ENCODE measurements around the gene SIX4. TPM values are rescaled to one million over a fixed set of nuclear protein-coding genes. Genes with fewer than 3 reads are reported as not detected.

Gene SIX4
- total and polyA plus RNA-seq, 2 donors (not counting 1 experiment from before 2014, with no cell fraction given), result not detected

GRCh38 chr14:60756847-60757246 lies 32.7 kb upstream of the SIX4 start:
- Histone ChIP-seq H3K9me3 (ENCODE audit: control extremely low read depth in 1 of 3, control insufficient read depth in 2 of 3, insufficient read depth in 1 of 3, low read length in 2 of 3) (no peaks in the 10 kb centered on the region), H3K4me2 (replicated peaks; ENCODE audit: low read depth, low read length, poor library complexity, severe bottlenecking) (no peak overlapping the region), H3K36me3 (replicated peaks in 1 of 2; ENCODE audit: control extremely low read depth in 1 of 2, control insufficient read depth in 1 of 2, extremely low read depth in 1 of 2, insufficient read depth in 2 of 2, low read length in 1 of 2) (no peaks in the 10 kb centered on the region), H3K27me3 (replicated peaks in 1 of 4; ENCODE audit: control extremely low read depth in 1 of 4, control insufficient read depth in 3 of 4, insufficient read depth in 4 of 4, low read length in 3 of 4) (no peaks in the 10 kb centered on the region), H3K27ac (ENCODE audit: low read length in 2 of 2) (no peak overlapping the region), H3K4me1 (ENCODE audit: control insufficient read depth in 2 of 2, insufficient read depth in 2 of 2, low read length in 2 of 2) (peaks cover 28 to 31% of the 10 kb centered on the region in 2 donors), H3K4me3 (ENCODE audit: control extremely low read depth in 1 of 5, extremely low read depth in 1 of 5, insufficient read depth in 1 of 5, low read depth in 2 of 5, low read length in 4 of 5) (no peak overlapping the region), H2AFZ (ENCODE audit: insufficient read depth, low read depth, low read length, poor library complexity, severe bottlenecking) (no peak overlapping the region), H4K20me1 (ENCODE audit: control insufficient read depth, insufficient read depth, low read length, poor library complexity, severe bottlenecking) (peaks cover 38% of the 10 kb centered on the region), H3K9ac (ENCODE audit: low read length) (no peak overlapping the region), H3K79me2 (ENCODE audit: control insufficient read depth, insufficient read depth, low read length) (peaks cover 65% of the 10 kb centered on the region)
- Mint-ChIP-seq H3K27ac (no peak overlapping the region), H3K9me3 (ENCODE audit: insufficient read depth) (no peaks in the 10 kb centered on the region), H3K27me3 (no peaks in the 10 kb centered on the region), H3K4me3 (no peak overlapping the region), H3K4me1 (peaks cover 38% of the 10 kb centered on the region)
- no peak for DNase-seq
- TF ChIP-seq CTCF (IDR thresholded peaks at IDR 0.05) (no peak), EZH2 (IDR thresholded peaks at IDR 0.05; ENCODE audit: borderline replicate concordance, insufficient read depth, low read depth, low read length, poor library complexity, severe bottlenecking) (no peak)
- intact Hi-C loops (cut with micrococcal nuclease), result loop anchor here (10.0 kb wide), 1 partner anchor 88 kb away; no protein-coding TSS in a partner anchor
- ChIA-PET CTCF (interaction anchor here (1.4 kb wide), 1 partner anchor 29 kb away, joined by 4 read pairs; no protein-coding TSS in a partner anchor), POLR2A (no interaction called here)
- no peak for ATAC-seq (ENCODE audit: low read depth)
- WGBS (ENCODE audit: insufficient coverage), result no CpG with 5 or more reads among the region's 1 CpG

- H3K4me2 ChIP-seq (replicated peaks; ENCODE audit: low read depth, low read length, poor library complexity, severe bottlenecking), result peak overlapping the region; percentile 45
- peaks cover 34% of the 10 kb centered on the region for H4K20me1 ChIP-seq (ENCODE audit: control insufficient read depth, insufficient read depth, low read length, poor library complexity, severe bottlenecking)
- no peak for TF ChIP-seq EZH2 (IDR thresholded peaks at IDR 0.05; ENCODE audit: borderline replicate concordance, insufficient read depth, low read depth, low read length, poor library complexity, severe bottlenecking)
- no peak for TF ChIP-seq CTCF (IDR thresholded peaks at IDR 0.05)
- no peak overlapping the region for H3K4me3 ChIP-seq (ENCODE audit: control extremely low read depth in 1 of 5, extremely low read depth in 1 of 5, insufficient read depth in 1 of 5, low read depth in 2 of 5, low read length in 4 of 5)
- no peak overlapping the region for H2AFZ ChIP-seq (ENCODE audit: insufficient read depth, low read depth, low read length, poor library complexity, severe bottlenecking)
- H3K79me2 ChIP-seq (ENCODE audit: control insufficient read depth, insufficient read depth, low read length), result peaks cover 46% of the 10 kb centered on the region
- intact Hi-C loops (cut with micrococcal nuclease), result loop anchor here (10.0 kb wide), 1 partner anchor 91 kb away; no protein-coding TSS in a partner anchor
- POLR2A ChIA-PET, result no interaction called here
- H3K36me3 ChIP-seq (replicated peaks in 1 of 2; ENCODE audit: control extremely low read depth in 1 of 2, control insufficient read depth in 1 of 2, extremely low read depth in 1 of 2, insufficient read depth in 2 of 2, low read length in 1 of 2), result no peaks in the 10 kb centered on the region
- H3K9ac ChIP-seq (ENCODE audit: low read length), result no peak overlapping the region
- peaks cover 0 to 2% (median 0%) of the 10 kb centered on the region in 4 experiments for H3K27me3 ChIP-seq (replicated peaks in 1 of 4; ENCODE audit: control extremely low read depth in 1 of 4, control insufficient read depth in 3 of 4, insufficient read depth in 4 of 4, low read length in 3 of 4)
- CTCF ChIA-PET, result no interaction called here
- Mint-ChIP-seq H3K27me3 (no peaks in the 10 kb centered on the region), H3K9me3 (ENCODE audit: insufficient read depth) (no peaks in the 10 kb centered on the region), H3K4me3 (peak overlapping the region; percentile 30), H3K27ac (peak overlapping the region; percentile 79), H3K4me1 (peaks cover 34% of the 10 kb centered on the region)
- WGBS (ENCODE audit: insufficient coverage), result 0% methylated on average over 3 of the region's 7 CpGs
- ATAC-seq (ENCODE audit: low read depth) (peak; percentile 88), DNase-seq (peak; percentile 81)
- H3K9me3 ChIP-seq (ENCODE audit: control extremely low read depth in 1 of 3, control insufficient read depth in 2 of 3, insufficient read depth in 1 of 3, low read length in 2 of 3), result peaks cover 0 to 4% (median 0%) of the 10 kb centered on the region in 3 donors
- peaks cover 23 to 31% of the 10 kb centered on the region in 2 donors for H3K4me1 ChIP-seq (ENCODE audit: control insufficient read depth in 2 of 2, insufficient read depth in 2 of 2, low read length in 2 of 2)
- peak overlapping the region in 1 of 2 donors; percentile 11 for H3K27ac ChIP-seq (ENCODE audit: low read length in 2 of 2)
Observed at GRCh38 chr14:60753264-60754119, 29.3 kb upstream of the SIX4 start.

Measured in B cell (primary cell).